GM20431 (cell line): Measurements from ENCODE around the gene ZNF691.
"Not testable (repeated sequence)": the region's sequence is repeated elsewhere in the genome, so short reads cannot be mapped to it uniquely, and the experiment has no call there.

Experiments
- in situ Hi-C: fragments of 300-500 bp; cut with MseI, MboI; formaldehyde crosslinking; loops from one replicate; pipeline ENCODE4 v1.15.0; 2020; ENCODE audit warnings: low sequenced_read_pairs; ENCODE audit not compliant: unreplicated experiment

Gene ZNF691

GRCh38 chr1:42846257-42847110 is at the start of gene ZNF691:
Gene ZNF691, plus strand, starts transcription at chr1:42846613. Its CDS starts 3,046 bp downstream, at chr1:42849659.
- in situ Hi-C loops, result no loop called here

GRCh38 chr1:42797414-42797813 is 49.0 kb upstream of the ZNF691 start:
- in situ Hi-C loops, result loop anchor here (25.0 kb wide), 1 partner anchor 265 kb away; no protein-coding TSS in a partner anchor

- in situ Hi-C loops, result loop anchor here (25.0 kb wide), 1 partner anchor 264 kb away; no protein-coding TSS in a partner anchor
Observed at GRCh38 chr1:42797979-42798378, 48.4 kb upstream of the ZNF691 start.

- in situ Hi-C loops, result no loop called here
Observed at GRCh38 chr1:42801832-42802473, 44.5 kb upstream of the ZNF691 start.

DNA sequence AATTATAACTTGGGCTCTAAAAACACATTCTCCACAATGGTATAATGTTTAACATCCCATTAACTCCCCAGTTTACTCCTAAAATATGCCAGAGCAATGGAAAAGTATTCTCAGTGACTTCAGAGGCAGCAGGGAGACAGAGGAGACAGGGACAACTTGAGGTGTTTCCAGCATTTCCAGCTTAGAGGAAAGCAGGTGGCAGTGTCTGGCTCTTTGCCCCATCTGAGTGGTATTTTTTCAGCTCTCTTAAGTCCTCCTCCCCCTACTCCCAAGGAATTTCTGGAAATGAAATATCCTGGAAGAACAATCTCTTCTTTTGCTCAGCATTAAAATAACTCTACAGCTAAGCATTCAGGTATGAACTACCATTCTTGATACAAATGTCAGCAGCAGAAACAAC is 40.2 kb upstream of the ZNF691 start:
- in situ Hi-C loops, result no loop called here

GRCh38 chr1:42806593-42806992 is 39.8 kb upstream of the ZNF691 start:
- in situ Hi-C loops, result no loop called here

DNA sequence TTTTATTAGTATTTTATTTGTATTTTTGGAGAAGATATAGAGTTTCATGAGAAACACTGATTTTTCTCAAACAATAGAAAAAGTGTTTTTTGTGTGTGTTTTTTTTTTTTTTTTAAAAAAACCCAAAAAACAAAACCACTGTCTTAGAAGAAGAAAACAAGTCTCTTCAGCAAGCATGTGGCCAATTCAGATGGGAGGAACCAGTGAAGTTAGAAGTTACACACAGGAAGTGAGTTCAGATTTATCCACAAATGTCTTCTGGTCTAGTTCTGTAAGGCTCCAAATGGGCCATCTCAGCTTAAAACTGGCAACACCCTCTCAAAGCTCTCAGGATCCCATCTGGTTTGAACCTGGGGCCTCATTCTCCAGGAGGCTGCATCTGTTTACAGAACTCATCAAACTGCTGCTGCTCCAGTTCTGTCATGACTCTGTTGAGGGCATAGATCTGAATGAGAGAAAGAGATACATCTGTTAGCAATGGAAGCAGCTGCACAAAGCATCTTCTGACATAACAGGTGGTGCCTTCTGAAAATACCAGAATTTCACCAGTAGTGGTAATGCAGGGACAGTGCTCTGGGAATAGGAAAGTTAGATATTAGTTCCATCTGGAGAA is 39.3 kb upstream of the ZNF691 start:
- in situ Hi-C loops, result no loop called here

GRCh38 chr1:42814815-42815214 is 31.6 kb upstream of the ZNF691 start:
- in situ Hi-C loops, result not testable (repeated sequence)

- in situ Hi-C loops, result no loop called here
Observed at GRCh38 chr1:42815941-42816584, 30.4 kb upstream of the ZNF691 start.

GRCh38 chr1:42816585-42817439 is 29.6 kb upstream of the ZNF691 start, which contains the start of the genes ERMAP and SVBP:
Gene ERMAP, plus strand, starts transcription at chr1:42817122. Its CDS starts 13,327 bp downstream, at chr1:42830449.
Gene SVBP, minus strand, starts transcription at chr1:42817397. Its CDS starts 853 bp downstream, at chr1:42816544.
- in situ Hi-C loops, result no loop called here

DNA sequence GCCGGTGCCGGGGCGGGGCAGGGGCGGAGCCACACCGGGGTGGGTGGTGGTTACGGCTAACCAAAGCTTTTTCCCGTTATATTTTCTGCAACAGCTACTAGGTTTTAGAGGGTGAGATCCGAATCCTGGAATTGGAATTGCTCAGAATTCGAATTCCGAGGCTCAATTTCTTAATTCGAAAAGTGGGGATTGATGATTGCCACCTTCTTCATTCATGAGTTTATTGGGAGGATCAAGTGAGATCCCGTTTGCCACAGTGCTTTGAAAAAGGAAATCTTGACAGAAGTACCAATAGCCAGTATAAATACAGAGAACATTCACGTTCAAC is 29.0 kb upstream of the ZNF691 start:
- in situ Hi-C loops, result no loop called here

DNA sequence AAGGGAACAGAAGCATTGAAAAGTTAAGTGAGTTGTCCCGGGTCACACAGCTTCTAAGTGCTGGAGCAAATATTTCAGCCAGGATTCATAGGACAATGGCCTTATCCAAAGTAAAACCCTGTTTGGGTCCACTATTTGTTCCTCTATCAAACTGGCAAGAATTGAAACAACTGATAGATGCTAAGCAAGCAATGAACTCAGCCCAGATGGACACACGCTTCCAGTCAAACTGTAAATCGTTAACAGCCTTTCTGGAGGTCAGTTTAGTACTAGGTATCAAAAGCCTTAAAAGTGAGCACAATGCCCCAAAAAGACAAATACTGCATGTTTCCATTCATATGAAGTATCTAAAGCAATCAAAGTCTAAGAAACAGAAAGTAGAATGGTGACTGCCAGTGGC is 28.4 kb upstream of the ZNF691 start:
- in situ Hi-C loops, result no loop called here

DNA sequence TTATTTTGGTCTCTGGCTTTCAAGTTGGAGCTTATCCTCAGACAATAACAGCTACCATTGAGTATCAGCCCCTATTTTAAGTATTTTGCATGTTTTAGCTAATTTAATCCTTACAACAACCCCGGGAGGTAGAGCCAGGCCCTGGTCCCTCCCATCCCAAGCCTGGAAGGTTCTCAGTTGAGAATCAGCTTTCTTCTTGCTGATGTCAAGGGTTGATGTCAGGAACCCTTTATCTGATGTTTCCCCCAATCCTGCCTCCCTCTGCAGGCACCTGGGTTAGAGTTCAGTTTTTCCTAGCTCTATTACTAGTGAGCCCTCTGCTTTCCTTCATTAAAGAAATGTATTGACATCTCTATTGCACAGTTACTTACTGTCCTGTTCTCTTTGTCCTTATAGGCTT is 25.6 kb upstream of the ZNF691 start:
- in situ Hi-C loops, result no loop called here

DNA sequence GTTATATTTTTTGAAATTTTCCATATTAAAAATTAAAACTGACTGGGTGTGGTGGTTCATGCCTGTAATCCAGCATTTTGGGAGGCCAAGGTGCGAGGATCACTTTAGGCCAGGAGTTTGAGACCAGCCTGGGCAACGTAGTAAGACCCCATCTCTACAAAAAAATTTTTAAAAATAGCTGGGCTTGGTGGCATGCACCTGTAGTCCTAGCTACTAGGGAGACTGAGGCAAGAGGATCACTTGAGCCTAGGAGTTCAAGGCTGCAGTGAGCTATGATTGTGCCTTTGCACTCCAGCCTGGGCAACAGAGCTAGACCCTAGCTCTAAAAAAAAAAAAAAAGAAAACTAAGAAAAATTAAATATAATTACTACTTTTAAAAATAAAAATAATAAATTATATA is 24.7 kb upstream of the ZNF691 start:
- in situ Hi-C loops, result no loop called here

- in situ Hi-C loops, result no loop called here
Observed at GRCh38 chr1:42822800-42823392, 23.5 kb upstream of the ZNF691 start.

GRCh38 chr1:42824481-42825035 is 21.9 kb upstream of the ZNF691 start:
- in situ Hi-C loops, result no loop called here

GRCh38 chr1:42825036-42825851 is 21.2 kb upstream of the ZNF691 start:
- in situ Hi-C loops, result no loop called here

DNA sequence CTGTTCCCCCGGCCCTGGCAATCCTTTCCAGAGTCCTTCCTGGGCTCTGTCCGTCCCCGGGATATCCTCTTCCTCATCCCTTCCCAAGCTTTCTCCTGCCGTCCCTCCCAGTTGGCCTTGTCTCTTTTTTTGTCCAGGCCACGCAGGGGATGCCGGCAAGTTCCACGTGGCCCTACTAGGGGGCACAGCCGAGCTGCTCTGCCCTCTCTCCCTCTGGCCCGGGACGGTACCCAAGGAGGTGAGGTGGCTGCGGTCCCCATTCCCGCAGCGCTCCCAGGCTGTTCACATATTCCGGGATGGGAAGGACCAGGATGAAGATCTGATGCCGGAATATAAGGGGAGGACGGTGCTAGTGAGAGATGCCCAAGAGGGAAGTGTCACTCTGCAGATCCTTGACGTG is 15.8 kb upstream of the ZNF691 start:
- in situ Hi-C loops, result no loop called here
